GM06990 (cell line): Measurements from ENCODE around the gene PPP4C.

ENCODE experiments used
- DNase-seq: peaks from one replicate; pipeline ENCODE4 v3.0.0-alpha.2; 2011; ENCODE audit not compliant: insufficient read length; ENCODE audit errors: extremely low read depth
- H3K27me3 ChIP-seq: replicated peaks from 2 replicates; pipeline ENCODE4 v1.6.0; 2011; ENCODE audit warnings: low read length; ENCODE audit not compliant: control insufficient read depth, insufficient read depth
- H3K36me3 ChIP-seq: 2 replicates; pipeline ENCODE4 v1.5.1; 2011; ENCODE audit warnings: low read length; ENCODE audit not compliant: control insufficient read depth, insufficient read depth
- H3K4me3 ChIP-seq: replicated peaks from 2 replicates; pipeline ENCODE4 v1.5.1; 2011; ENCODE audit warnings: low read depth, mild to moderate bottlenecking, control low read depth, low read length
- CTCF ChIP-seq: IDR thresholded peaks from 2 replicates; pipeline ENCODE4 v1.5.1; 2011; ENCODE audit warnings: low read length, control low read depth, mild to moderate bottlenecking, inconsistent platforms; ENCODE audit not compliant: insufficient read depth, poor library complexity, severe bottlenecking

PPP4C gene

GRCh38 chr16:30052671-30053372 lies 23.0 kb upstream of the PPP4C start:
- TF ChIP-seq CTCF = no peak
- peak overlapping the region; percentile 71 for H3K4me3 ChIP-seq
- no peaks in the 10 kb centered on the region for H3K27me3 ChIP-seq
- peak; percentile 94 for DNase-seq
- no peaks in the 10 kb centered on the region for H3K36me3 ChIP-seq

- Histone ChIP-seq H3K4me3 (peak overlapping the region; percentile 71), H3K27me3 (no peaks in the 10 kb centered on the region), H3K36me3 (no peaks in the 10 kb centered on the region)
- TF ChIP-seq CTCF = no peak
- DNase-seq = no peak
Observed at GRCh38 chr16:30053376-30054015, 22.3 kb upstream of the PPP4C start.

GRCh38 chr16:30054451-30054850 lies 21.3 kb upstream of the PPP4C start:
- Histone ChIP-seq H3K27me3 (no peaks in the 10 kb centered on the region), H3K4me3 (no peak overlapping the region), H3K36me3 (no peaks in the 10 kb centered on the region)
- no peak for TF ChIP-seq CTCF
- no peak for DNase-seq

GRCh38 chr16:30054959-30055553 lies 20.7 kb upstream of the PPP4C start:
- Histone ChIP-seq H3K27me3 (no peaks in the 10 kb centered on the region), H3K36me3 (no peaks in the 10 kb centered on the region), H3K4me3 (no peak overlapping the region)
- peak; percentile 55 for DNase-seq
- peak; percentile 85 for TF ChIP-seq CTCF

GRCh38 chr16:30060346-30060745 lies 15.4 kb upstream of the PPP4C start:
- TF ChIP-seq CTCF = no peak

More at GRCh38 chr16:30060346-30060745, 15.4 kb upstream of the PPP4C start:
- H3K4me3 ChIP-seq = no peak overlapping the region
- H3K27me3 ChIP-seq = no peaks in the 10 kb centered on the region
- no peaks in the 10 kb centered on the region for H3K36me3 ChIP-seq
- DNase-seq = no peak
